IMR-90 (cell line): ENCODE data around the gene HORMAD2. TPM values are rescaled to one million over a fixed set of nuclear protein-coding genes. Genes with fewer than 3 reads are reported as not detected.
A peak's percentile ranks its signal among the peaks of the same experiment; 100 is the strongest.

Experiments used
- ATAC-seq: fragments of 200-7000 bp; cut with Tn5 transposase; 2 replicates; pipeline ENCODE4 v1.9.1; 2020; ENCODE audit warnings: low read depth, mild to moderate bottlenecking, moderate library complexity
- BruUV-seq: library from RNA; stranded (reverse); fragments of 400-500 nt; replicated peaks from 2 replicates; lab custom pipeline; 2021; lab: Mats Ljungman, UMichigan
- CTCF ChIA-PET: fragments of 300-600 bp; formaldehyde crosslinking; extraction: SDS; loops from one replicate; lab custom pipeline; 2021; ENCODE audit warnings: antibody characterized with exemption; lab: Yijun Ruan, JAX
- POLR2A ChIA-PET: fragments of 300-600 bp; sonication (Branson Sonifier 250); formaldehyde crosslinking; loops from one replicate; lab custom pipeline; 2022; ENCODE audit warnings: antibody characterized with exemption; ENCODE audit not compliant: unreplicated experiment; lab: Charles Lee
- DNase-seq: peaks from one replicate; pipeline ENCODE4 v3.0.0; 2013
- H2AFZ ChIP-seq: replicated peaks from 2 replicates; pipeline ENCODE3; 2013; ENCODE audit warnings: low read length, mild to moderate bottlenecking; ENCODE audit not compliant: poor library complexity
- H2AK5ac ChIP-seq: 2 replicates; pipeline ENCODE4 v1.6.1; 2013; ENCODE audit warnings: low read depth, low read length, inconsistent platforms
- H2AK9ac ChIP-seq: replicated peaks from 2 replicates; pipeline ENCODE3; 2013; ENCODE audit warnings: mild to moderate bottlenecking, low read depth, low read length, moderate library complexity; ENCODE audit not compliant: poor library complexity
- H2BK120ac ChIP-seq: 2 replicates; pipeline ENCODE4 v1.6.1; 2013; ENCODE audit warnings: low read depth, low read length, inconsistent platforms
- H2BK15ac ChIP-seq: 3 replicates; pipeline ENCODE4 v1.6.1; 2013; ENCODE audit warnings: low read depth, low read length, inconsistent platforms
- H2BK20ac ChIP-seq: 2 replicates; pipeline ENCODE4 v1.6.1; 2013; ENCODE audit warnings: low read depth, mild to moderate bottlenecking, inconsistent platforms, low read length, moderate library complexity
- H2BK5ac ChIP-seq: 2 replicates; pipeline ENCODE4 v1.6.1; 2013; ENCODE audit warnings: mild to moderate bottlenecking, low read depth, low read length, inconsistent platforms; ENCODE audit not compliant: poor library complexity, severe bottlenecking
- H3K14ac ChIP-seq: replicated peaks from 2 replicates; pipeline ENCODE4 v1.6.1; 2013; ENCODE audit warnings: low read depth, low read length, inconsistent platforms
- H3K18ac ChIP-seq: 2 replicates; pipeline ENCODE4 v1.6.1; 2013; ENCODE audit warnings: low read depth, low read length, control low read depth
- H3K23ac ChIP-seq: 2 replicates; pipeline ENCODE4 v1.6.1; 2013; ENCODE audit warnings: low read depth, low read length, inconsistent platforms
- H3K27ac ChIP-seq: 2 replicates; pipeline ENCODE4 v1.5.1; 2013; ENCODE audit warnings: mild to moderate bottlenecking, control low read depth, low read length; ENCODE audit not compliant: insufficient read depth
- H3K27me3 ChIP-seq: 2 replicates; pipeline ENCODE4 v1.6.1; 2013; ENCODE audit warnings: low read length; ENCODE audit not compliant: control insufficient read depth, insufficient read depth
- H3K36me3 ChIP-seq: 2 replicates; pipeline ENCODE4 v1.6.1; 2013; ENCODE audit warnings: low read length, mixed read lengths; ENCODE audit not compliant: control insufficient read depth, insufficient read depth
- H3K4ac ChIP-seq: 2 replicates; pipeline ENCODE4 v1.6.1; 2013; ENCODE audit warnings: low read depth, low read length, inconsistent platforms
- H3K4me1 ChIP-seq: 2 replicates; pipeline ENCODE4 v1.6.1; 2013; ENCODE audit warnings: low read length, mixed read lengths; ENCODE audit not compliant: control insufficient read depth, insufficient read depth
- H3K4me2 ChIP-seq: 2 replicates; pipeline ENCODE4 v1.6.1; 2013; ENCODE audit warnings: low read depth, mild to moderate bottlenecking, control low read depth, low read length, moderate library complexity
- H3K4me3 ChIP-seq: 2 replicates; pipeline ENCODE4 v1.5.1; 2013; ENCODE audit warnings: low read depth, mild to moderate bottlenecking, control low read depth, low read length, moderate library complexity; ENCODE audit not compliant: insufficient read depth
- H3K56ac ChIP-seq: 2 replicates; pipeline ENCODE4 v1.6.1; 2013; ENCODE audit warnings: low read length, inconsistent platforms; ENCODE audit not compliant: insufficient read depth; ENCODE audit errors: extremely low read depth
- H3K79me1 ChIP-seq, 2 experiments: 2 replicates each; pipeline ENCODE4 v1.6.1; 2013; ENCODE audit warnings: low read length in 2 of 2, inconsistent platforms in 1 of 2, low read depth in 1 of 2
- H3K9ac ChIP-seq: 2 replicates; pipeline ENCODE4 v1.6.1; 2013; ENCODE audit warnings: low read depth, low read length, control low read depth
- H3K9me1 ChIP-seq: 2 replicates; pipeline ENCODE4 v1.6.1; 2013; ENCODE audit warnings: low read length, inconsistent platforms; ENCODE audit not compliant: insufficient read depth
- H3K9me3 ChIP-seq: 2 replicates; pipeline ENCODE4 v1.6.1; 2013; ENCODE audit warnings: low read length; ENCODE audit not compliant: control insufficient read depth, insufficient read depth
- H4K20me1 ChIP-seq: 2 replicates; pipeline ENCODE4 v1.6.1; 2013; ENCODE audit warnings: low read length, inconsistent platforms; ENCODE audit not compliant: insufficient read depth
- H4K5ac ChIP-seq: 2 replicates; pipeline ENCODE4 v1.6.1; 2013; ENCODE audit warnings: mild to moderate bottlenecking, low read depth, low read length, control low read depth
- H4K8ac ChIP-seq, 2 experiments: 2 replicates each; pipeline ENCODE4 v1.6.1; 2013; ENCODE audit warnings: low read depth in 2 of 2, low read length in 2 of 2, control low read depth in 1 of 2, inconsistent platforms in 1 of 2
- H4K91ac ChIP-seq: 2 replicates; pipeline ENCODE4 v1.6.1; 2013; ENCODE audit warnings: low read depth, low read length, inconsistent platforms; ENCODE audit not compliant: insufficient read depth
- CEBPB ChIP-seq: IDR thresholded peaks from 2 replicates; pipeline ENCODE4 v1.6.1; 2012; ENCODE audit warnings: low read depth, low read length, improper control_type of control experiment
- CHD1 ChIP-seq: IDR thresholded peaks from 2 replicates; pipeline ENCODE4 v1.6.1; 2012; ENCODE audit warnings: low read depth, low read length, improper control_type of control experiment
- MXI1 ChIP-seq: IDR thresholded peaks from 2 replicates; pipeline ENCODE4 v1.6.1; 2012; ENCODE audit warnings: low read depth, mild to moderate bottlenecking, low read length, moderate library complexity, borderline replicate concordance
- POLR2A ChIP-seq: IDR thresholded peaks from 2 replicates; pipeline ENCODE4 v1.6.1; 2012; ENCODE audit warnings: mild to moderate bottlenecking, low read depth, low read length
- RAD21 ChIP-seq: IDR thresholded peaks from 2 replicates; pipeline ENCODE4 v1.6.1; 2012; ENCODE audit warnings: low read length, improper control_type of control experiment
- RFX5 ChIP-seq: IDR thresholded peaks from 2 replicates; pipeline ENCODE4 v1.8.0; 2012; ENCODE audit warnings: low read depth, mild to moderate bottlenecking, low read length, moderate library complexity
- WGBS, 2 experiments: methylation state at CpG; one replicate each; pipeline versions ENCODE4 v1.1.5 to v1.1.7; 2013; ENCODE audit warnings: missing lambda C conversion rate in 2 of 2; ENCODE audit not compliant: insufficient read length in 1 of 2; ENCODE audit errors: extremely low coverage in 2 of 2; 5-methylcytosine and 5-hydroxymethylcytosine counted together
- dilution Hi-C: fragments of 300-500 bp; cut with HindIII; formaldehyde crosslinking; loops from one replicate; pipeline ENCODE4 v1.14.3; 2018; ENCODE audit warnings: low sequenced_read_pairs; ENCODE audit not compliant: unreplicated experiment
- in situ Hi-C: fragments of 300-500 bp; cut with MboI; formaldehyde crosslinking; loops from 3 replicates; pipeline ENCODE4 v1.14.3; 2019; ENCODE audit warnings: low sequenced_read_pairs, inconsistent platforms, mixed read lengths
- intact Hi-C: fragments of 100-400 bp; cut with micrococcal nuclease; formaldehyde crosslinking; loops from 2 replicates; pipeline ENCODE4 v1.10.0; 2022
- polyA plus RNA-seq, 3 experiments: library from polyadenylated mRNA; depleted of rRNA; stranded (reverse); fragments of >200 nt; gene quantifications; 2 replicates each; pipeline ENCODE4 v1.2.3, GENCODE V29; 2012; ENCODE audit warnings: low replicate concordance in 1 of 3
- total RNA-seq: library from RNA; depleted of rRNA; stranded (reverse); fragments of >200 nt; gene quantifications from 2 replicates; pipeline ENCODE4 v1.2.3, GENCODE V29; 2012
- TF ChIP-seq, protein P1 (sequence below): fragments of 150-350 bp; IDR thresholded peaks from 2 replicates; pipeline ENCODE4 v1.6.1; 2016; ENCODE audit warnings: low read depth, mild to moderate bottlenecking, low read length, moderate library complexity, borderline replicate concordance
- TF ChIP-seq, protein P2 (sequence below): conservative IDR thresholded peaks from 2 replicates; pipeline ENCODE4 v1.5.1; 2012; ENCODE audit warnings: mild to moderate bottlenecking, low read depth, low read length, improper control_type of control experiment

HORMAD2 gene
- total and polyA plus RNA-seq, 2 of the 4 experiments (the other 2 are of a cell fraction): not detected

DNA sequence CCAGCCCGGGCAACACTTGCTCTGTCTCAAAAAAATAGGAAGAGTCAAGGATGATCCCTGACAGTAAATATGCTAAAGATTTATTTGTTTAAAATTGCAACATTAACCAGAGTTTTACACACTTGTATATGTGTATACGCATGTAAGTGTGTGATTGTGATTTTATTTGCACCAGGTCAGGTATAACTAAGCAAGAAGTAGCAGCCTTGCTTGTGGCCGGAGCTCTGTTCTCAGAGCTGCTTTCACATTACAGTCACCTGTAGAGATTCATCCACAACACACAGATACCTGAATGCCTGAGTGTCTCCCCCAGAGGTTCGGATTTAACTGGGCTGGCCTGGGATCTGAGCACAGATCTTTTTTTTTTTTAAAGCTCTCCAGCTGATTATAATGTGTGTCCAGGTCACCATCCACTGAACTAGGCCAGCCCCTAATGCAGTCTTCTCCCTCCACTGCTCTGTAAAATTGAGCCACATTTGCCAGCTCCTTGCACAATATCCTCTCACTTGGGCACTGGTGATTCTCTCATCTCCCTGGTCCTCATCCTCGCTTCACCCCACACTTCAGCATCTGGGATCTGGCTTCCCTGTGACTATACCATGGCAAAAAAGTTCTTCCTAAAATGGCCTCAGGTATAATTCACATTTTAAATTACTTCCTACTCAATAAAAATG is 118.0 kb downstream of the HORMAD2 start:
- Histone ChIP-seq H4K8ac (peak overlapping the region; percentile 88 to 98), H3K4me1 (peaks cover 31% of the 10 kb centered on the region), H3K56ac (0 out of 2 replicates have a peak overlapping the region, but pooled peaks have one; percentile 50), H3K4ac (peak overlapping the region; percentile 94), H2AK5ac (peak overlapping the region; percentile 99), H3K9ac (peak overlapping the region; percentile 13; the same call in 1 of the 2 replicates), H4K91ac (peak overlapping the region; percentile 97), H3K27me3 (no peaks in the 10 kb centered on the region), H2BK20ac (peak overlapping the region; percentile 98), H2BK120ac (peak overlapping the region; percentile 99), H4K20me1 (peaks cover 4% of the 10 kb centered on the region; the same call in 1 of the 2 replicates), H2BK15ac (peak overlapping the region; percentile 99), H3K79me1 (peaks cover 0 to under 1% of the 10 kb centered on the region in 2 experiments; a peak in 2 of 4 replicates), H2AFZ (no peak overlapping the region), H3K4me3 (no peak overlapping the region), H3K4me2 (no peak overlapping the region), H3K18ac (peak overlapping the region; percentile 96), H3K27ac (peak overlapping the region; percentile 89), H2BK5ac (peak overlapping the region; percentile 99), H3K14ac (peak overlapping the region; percentile 87), H3K9me1 (peaks cover 28% of the 10 kb centered on the region), H3K9me3 (peaks cover 3% of the 10 kb centered on the region), H3K36me3 (no peaks in the 10 kb centered on the region), H3K23ac (peak overlapping the region; percentile 88; the same call in 1 of the 2 replicates), H4K5ac (peak overlapping the region; percentile 89), H2AK9ac (no peak overlapping the region)
- POLR2A ChIA-PET: interaction anchor here (0.7 kb wide), 1 partner anchor 8 kb away, joined by 3 read pairs; no protein-coding TSS in a partner anchor
- no TSS peak for BruUV-seq
- in situ Hi-C loops (no loop called here), intact Hi-C loops (loop anchor here (5.0 kb wide), 1 partner anchor 39 kb away; no protein-coding TSS in a partner anchor), dilution Hi-C loops (no loop called here)
- no peak for TF ChIP-seq RFX5
- no peak for TF ChIP-seq RAD21
- TF ChIP-seq, protein P1, sequence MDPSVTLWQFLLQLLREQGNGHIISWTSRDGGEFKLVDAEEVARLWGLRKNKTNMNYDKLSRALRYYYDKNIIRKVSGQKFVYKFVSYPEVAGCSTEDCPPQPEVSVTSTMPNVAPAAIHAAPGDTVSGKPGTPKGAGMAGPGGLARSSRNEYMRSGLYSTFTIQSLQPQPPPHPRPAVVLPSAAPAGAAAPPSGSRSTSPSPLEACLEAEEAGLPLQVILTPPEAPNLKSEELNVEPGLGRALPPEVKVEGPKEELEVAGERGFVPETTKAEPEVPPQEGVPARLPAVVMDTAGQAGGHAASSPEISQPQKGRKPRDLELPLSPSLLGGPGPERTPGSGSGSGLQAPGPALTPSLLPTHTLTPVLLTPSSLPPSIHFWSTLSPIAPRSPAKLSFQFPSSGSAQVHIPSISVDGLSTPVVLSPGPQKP: no peak
- peak; percentile 87 for TF ChIP-seq POLR2A
- TF ChIP-seq, protein P2, sequence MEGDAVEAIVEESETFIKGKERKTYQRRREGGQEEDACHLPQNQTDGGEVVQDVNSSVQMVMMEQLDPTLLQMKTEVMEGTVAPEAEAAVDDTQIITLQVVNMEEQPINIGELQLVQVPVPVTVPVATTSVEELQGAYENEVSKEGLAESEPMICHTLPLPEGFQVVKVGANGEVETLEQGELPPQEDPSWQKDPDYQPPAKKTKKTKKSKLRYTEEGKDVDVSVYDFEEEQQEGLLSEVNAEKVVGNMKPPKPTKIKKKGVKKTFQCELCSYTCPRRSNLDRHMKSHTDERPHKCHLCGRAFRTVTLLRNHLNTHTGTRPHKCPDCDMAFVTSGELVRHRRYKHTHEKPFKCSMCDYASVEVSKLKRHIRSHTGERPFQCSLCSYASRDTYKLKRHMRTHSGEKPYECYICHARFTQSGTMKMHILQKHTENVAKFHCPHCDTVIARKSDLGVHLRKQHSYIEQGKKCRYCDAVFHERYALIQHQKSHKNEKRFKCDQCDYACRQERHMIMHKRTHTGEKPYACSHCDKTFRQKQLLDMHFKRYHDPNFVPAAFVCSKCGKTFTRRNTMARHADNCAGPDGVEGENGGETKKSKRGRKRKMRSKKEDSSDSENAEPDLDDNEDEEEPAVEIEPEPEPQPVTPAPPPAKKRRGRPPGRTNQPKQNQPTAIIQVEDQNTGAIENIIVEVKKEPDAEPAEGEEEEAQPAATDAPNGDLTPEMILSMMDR: no peak
- no peak for TF ChIP-seq CHD1
- TF ChIP-seq MXI1: no peak
- TF ChIP-seq CEBPB: peak; percentile 83
- CTCF ChIA-PET: interaction anchor here (1.2 kb wide), 1 partner anchor 16 kb away, joined by 3 read pairs; no protein-coding TSS in a partner anchor
- ATAC-seq (no peak), DNase-seq (peak; percentile 59)
- 100% methylated on average over 1 of the region's 5 CpGs; no CpG with 5 or more reads in 1 of the 2 experiments for WGBS, 2 experiments
